ENCODE results near the gene RPS16.

Gene RPS16

GRCh38 chr19:39384839-39385568 lies 50.7 kb downstream of the RPS16 start:
- DNase-seq: no peak
